HG03097 (cell line): ENCODE data around the gene SSTR3.
A peak's percentile ranks its signal among the peaks of the same experiment; 100 is the strongest.

Experiments
- ATAC-seq: cut with Tn5 transposase; IDR thresholded peaks from one replicate; pipeline ENCODE4 v1.9.1; 2021; ENCODE audit not compliant: unreplicated experiment, low FRiP score

The SSTR3 gene

DNA sequence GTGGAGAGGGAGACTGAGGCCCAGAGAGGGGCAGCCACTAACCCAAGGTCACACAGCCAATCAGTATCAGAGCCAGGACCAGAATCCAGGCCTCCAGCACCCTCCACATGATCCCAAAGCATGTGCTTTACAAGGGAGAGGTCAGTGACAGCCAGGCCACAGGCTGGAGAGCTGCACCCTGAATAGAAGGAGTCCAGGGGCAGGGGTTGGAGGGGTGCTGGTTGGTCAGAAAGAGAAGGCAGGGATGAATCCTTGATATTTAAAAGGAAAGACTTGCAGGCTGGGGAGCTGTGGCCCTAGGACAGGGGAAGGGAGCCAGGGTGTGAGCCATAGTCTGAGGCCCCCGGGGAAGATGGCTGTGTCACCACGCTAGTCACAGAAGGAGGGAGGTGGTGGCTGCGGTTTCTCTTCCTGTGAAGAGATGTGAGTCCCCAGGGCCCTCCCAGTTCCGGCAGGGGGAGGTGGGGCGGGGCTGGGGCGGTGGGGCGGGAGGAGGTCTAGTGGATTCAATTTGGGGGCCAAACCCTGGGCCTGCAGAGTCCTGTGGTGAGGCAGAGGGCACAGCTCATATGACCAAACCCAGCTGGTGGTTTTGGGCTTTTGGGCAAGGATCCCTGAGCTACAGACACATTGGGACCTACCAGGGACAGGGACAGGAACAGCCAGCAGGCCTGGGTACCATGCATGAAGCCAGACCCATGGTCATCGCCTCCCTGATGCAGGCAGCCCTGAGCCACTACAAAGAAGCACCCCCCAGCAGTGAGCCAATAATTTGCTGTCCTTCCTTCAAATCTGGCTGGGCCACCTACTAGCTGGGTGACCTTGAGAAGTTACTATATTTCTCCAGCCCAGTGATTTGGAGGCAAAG is 17.8 kb upstream of the SSTR3 start:
- peak; percentile 35 for ATAC-seq

DNA sequence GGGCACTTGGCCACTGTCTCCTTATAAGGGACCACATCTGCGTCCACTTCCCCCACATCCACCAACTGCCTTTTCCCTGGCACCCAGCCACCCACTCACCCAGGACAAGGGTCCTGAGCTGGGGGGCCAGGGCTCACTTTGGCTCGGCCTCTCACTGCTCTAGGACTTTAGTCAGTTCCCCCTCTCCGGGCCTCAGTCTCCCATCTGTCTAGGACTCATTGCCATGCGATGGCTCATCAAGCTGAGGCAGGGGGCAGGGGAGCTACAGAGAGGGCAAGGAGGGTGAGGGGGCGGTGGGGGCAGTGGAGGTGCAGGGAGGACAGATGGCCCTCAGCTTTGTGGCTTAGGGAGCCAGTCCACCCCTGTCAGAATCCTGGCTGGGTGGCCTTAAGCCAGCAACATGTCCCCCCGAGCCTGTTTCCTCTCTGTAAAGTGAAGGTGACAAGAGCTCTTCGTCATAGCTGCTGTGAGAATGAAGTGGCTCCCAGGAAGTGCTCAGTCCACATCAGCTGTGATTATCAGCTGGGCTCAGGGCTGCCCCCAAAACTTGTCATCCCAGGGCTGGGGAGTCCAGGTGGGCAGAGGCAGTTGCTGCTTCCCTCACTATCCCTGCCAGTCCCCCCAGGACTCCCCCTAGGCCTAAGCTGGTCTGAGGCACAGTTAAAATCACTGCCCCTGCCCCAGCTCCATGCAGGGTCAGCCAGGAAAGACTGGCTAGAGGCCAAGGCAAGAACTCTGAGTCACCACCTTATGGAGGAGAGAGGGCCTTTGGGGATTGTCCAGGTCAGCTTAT is 16.9 kb upstream of the SSTR3 start:
- ATAC-seq, result no peak

DNA sequence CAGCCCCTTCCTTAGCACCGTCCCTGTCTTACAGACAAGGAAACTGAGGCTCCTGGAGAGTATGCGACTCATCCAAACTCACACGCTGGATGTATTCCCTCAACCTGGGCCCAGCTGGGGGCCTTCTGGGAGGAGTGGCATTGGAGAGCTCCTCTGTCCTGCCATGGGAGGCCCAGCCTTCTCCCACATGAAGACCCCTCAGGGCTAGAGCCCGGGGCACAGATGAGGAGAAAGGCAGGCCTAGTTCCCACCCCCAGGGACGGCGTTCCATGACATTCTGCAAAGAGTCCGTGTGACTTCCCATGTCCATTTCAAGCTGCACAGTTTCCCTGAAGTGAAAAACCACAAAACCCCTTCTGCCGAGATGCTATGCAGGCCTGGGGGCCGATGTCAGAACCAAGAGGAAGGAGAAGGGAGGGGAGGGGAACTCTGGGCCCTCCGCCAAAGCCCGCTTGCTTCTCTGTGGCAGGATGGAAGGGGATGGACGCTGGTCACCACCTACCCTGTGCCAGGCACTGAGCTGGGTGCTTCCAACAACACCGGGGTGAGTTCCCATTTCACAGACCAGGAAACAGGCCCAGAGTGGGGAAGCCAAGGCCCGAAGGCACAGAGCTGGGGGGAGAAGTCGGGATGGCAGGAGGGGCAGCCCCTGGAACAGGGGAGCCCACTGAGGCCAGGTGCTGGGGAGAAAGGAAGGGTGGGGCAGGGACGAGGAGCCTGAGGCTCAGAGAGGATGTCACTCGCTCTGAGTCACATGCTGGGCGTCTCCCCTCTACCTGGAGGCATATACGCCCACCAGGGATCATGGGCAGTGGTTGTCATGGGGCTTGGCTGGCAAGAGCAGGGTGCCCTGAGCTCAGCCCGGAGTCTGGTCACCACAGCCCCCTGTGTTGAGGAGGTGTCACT is 16.1 kb upstream of the SSTR3 start:
- ATAC-seq, result no peak

DNA sequence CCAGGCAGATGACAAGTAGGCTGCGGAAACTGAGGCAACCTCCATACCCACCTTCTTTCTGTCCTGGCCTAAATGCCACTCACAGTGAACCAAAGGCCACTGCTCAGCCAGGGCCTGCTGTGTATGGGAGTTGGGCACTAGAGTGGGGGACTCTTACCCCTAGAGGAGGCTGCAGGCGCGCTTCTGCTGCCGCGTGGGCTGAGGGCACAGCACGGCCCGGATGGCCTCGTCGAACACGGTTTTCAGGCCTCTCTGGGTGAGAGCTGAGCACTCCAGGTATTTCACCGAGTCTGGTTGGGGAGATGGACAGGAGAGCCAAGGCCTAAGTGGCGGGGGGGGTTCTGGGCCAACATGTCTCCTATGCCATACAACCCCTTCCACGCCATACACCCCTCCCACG is 14.2 kb upstream of the SSTR3 start:
- no peak for ATAC-seq

DNA sequence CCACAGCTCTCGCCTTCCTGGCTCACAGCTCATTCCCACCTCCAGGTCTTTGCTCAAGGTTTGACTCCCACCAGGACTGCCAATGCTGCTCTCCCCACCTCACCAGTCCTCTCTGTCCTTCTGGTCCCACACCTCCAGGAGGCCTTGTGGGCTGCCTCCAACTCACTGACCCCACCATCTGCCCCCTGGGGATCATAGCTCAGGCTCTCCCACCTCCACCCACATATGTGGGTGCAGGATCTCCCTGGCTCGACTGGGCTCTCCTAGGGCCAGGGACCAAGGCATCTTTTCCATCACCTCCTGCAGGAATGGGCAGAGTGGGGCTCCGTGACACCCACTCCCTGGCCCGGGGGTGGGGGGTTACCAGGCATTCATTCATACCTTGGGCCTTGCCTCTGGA is 13.8 kb upstream of the SSTR3 start:
- no peak for ATAC-seq

DNA sequence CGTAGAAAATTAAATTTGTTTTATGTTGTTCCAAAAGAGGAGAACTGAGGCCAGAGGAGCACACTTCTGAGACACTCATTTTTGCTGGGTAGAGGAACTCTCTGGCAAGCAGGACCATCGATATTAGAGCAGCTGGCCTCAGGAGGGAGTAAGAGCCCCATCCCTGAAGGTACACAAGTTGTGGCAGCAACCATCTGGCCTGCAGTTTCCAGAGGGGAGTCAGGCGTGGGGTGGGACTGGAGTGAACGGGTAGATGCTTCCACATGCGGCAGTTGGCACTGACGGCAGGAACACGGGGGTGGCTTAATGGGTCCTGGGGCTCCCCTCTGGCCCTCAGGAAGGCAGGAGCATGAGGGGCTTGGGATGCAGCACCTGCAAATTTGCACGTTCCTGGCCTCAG is 13.2 kb upstream of the SSTR3 start:
- ATAC-seq, result no peak

DNA sequence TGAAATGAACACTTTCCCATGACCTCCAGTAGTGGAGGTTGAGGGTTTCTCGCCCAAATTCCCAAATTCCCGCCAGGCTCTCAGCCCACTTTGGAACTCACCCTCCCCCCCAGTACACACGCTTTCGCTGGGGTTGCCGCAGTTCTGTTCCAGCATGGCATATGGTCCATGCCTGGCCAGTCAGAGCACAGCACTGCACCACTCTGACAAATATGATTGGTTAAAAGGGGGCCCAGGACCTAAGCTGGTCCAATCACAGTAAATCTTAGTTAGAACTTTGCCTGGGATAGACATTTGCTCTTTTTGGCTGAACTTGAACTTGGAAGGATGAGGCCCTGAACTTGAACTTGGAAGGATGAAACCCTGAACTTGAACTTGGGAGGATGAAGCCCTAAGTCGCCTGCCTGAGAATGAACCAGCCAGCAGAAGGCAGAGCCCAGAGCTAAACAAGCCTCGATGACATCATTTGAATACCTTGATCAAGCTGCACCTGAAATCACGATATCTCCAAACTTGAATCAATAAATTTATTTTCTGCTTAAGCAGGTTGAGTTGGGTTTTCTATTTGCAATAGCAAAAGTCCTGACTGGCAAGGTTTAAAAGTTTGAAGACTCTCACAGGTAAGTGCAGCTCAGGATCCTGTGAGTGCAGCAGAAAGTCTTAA is 12.6 kb upstream of the SSTR3 start:
- no peak for ATAC-seq

DNA sequence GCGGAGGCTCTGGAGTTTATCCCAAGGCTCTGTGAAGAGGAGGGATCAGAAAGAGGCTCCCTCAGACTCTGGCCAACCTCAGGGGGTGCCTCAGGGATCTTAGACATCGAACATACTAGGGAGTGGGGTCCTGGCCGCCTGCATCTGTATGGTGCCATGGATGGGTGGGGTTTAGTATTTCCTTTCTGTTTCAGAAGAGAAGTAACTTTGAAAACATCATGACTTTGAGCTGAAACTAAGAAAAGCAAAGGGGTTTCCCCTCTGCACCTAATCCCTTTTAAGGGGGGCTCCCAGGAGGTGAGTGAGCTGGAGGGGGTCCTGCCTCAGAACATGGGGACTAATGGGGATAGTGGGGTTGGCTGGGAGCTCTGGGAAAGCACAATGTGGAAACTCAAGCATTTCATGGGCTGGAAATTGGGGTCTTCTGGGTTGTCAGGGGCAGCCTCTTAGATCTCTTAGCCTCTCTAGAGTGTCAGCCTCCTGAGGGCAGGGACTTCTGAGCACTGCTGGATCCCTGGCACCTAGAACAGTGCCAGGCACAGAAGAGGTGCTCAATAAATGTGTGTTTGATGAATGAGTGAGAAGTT is 11.8 kb upstream of the SSTR3 start:
- no peak for ATAC-seq

DNA sequence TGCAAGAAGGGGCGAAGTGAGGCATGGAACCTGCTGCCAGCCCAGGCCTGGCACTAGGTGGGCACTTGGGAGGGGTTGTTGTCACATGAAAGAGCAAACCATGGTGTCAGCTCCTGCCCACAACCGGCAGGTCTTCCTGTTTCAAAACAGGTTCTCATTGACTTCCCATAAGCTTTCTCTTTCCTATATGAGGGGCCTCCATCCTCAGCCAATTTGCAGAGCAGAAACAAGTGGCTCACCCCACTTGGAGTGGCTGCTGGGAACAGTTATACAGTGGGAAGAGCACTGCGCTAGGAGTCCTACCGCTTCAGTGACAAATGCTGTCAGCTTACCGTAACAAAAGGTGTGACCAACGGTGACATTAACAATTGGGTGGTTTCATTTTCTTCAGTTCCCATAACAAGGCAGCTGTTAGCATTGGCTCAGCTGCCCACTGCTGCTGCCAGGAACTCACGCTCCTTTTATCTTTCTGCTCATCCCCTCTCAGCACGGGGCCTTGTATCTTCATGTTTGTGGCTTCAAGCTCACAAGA is 10.2 kb upstream of the SSTR3 start:
- no peak for ATAC-seq

DNA sequence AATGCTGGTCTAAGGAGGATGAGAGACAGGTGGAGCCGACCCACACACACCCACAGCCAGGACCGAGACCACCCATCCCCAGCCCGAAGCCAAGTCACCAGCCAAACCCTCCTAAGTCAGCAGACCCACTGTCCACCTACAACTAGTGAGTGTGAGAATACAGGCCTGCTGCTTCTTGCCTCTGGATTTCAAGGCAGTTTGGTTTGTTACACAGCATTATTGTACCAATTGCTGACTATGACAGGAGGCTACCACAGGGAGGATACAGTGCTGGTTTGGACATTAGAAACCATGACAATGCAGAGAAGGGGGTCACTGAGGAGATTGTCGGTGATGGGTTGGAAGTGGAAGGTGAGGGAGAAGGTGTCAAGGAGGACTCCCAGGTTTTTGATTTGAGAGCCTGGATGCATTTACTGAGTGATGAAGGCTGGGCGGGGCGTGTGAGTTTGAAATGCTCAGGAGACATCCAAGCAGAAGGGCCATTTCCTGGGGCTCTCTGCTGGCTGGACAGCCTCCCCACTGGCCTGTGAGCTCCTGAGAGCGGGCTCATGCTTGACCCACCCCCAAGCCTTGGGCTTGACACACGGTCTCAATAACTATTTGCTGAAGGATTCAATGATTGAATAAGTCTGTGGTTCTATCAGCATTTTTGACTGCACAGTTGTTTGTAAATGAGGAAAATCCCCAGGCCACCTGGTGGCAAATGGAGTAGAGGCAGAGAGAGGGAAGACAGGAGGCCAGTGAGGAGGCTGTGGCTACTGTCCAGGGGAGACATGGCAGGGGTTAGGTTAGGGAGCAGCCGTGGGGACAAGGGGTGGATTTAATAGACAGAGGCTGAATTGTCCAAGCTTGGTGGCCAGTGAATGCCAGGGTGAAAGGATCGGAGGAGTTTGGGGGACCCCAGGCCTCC is 9.4 kb upstream of the SSTR3 start:
- no peak for ATAC-seq

DNA sequence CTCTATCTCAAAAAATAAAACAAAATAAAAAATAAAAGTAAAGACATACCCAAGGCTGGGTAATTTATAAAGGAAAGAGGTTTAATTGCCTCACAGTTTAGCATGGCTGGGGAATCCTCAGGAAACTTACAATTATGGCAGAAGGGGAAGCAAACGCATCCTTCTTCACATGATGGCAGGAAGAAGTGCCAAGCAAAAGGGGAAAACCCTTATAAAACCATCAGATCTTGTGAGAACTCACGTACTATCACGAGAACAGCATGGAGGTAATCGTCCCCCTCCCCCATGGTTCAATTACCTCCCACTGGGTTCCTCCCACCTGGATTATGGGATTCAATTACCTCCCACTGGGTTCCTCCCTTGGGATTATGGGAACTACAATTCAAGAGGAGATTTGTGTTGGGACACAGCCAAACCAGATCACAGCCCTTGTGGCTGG is 8.3 kb upstream of the SSTR3 start:
- ATAC-seq, result no peak

DNA sequence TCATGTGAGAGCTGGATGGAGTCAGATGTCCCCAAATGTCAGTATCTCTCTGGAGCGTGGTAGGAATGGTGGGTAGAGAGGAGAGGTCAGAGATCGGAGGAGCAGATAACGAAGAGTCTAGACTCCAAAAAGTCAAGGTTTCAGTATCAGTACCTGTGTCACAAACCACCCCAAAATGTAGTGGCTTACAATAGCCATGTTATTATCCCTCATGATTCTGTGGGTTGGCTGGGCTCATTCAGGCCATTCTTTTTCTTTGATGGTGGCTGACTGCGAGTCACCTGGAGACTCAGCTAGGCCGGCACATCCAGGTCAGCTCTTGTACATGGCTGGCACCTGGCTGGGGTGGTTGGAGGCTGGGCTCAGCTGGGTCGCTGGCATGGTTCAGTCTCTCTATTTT is 7.3 kb upstream of the SSTR3 start:
- peak; percentile 6 for ATAC-seq

DNA sequence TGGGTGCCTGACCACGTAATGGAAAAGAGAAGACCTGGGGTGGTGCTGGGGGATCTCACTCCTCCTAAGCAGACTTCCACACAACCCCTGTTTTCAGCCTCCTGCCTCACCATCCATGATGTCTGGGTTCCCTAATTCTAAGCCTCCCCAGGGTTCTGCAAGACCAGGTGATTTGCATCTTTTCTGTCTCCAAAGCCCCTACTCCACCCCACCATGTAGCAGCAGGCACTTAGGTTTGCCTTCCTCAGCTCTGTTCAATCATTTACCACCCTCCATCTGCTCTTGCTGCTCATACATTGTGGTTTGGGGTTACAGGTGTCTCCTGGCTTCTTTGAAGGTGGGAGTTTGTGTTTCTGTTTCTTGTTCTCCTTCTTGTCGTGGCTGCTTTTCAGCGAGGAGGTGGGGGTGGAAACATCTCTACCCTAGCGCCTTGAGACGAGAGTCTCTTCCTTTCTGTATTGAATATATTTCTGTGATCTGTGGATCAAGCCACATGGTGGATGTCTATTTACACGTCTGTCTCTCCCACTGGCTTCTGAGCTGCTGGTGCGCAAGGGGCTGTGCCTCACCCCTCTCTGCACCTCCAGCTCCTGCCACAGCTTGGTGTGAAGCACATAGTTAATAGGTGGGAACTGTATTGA is 6.6 kb upstream of the SSTR3 start:
- ATAC-seq, result peak; percentile 67

DNA sequence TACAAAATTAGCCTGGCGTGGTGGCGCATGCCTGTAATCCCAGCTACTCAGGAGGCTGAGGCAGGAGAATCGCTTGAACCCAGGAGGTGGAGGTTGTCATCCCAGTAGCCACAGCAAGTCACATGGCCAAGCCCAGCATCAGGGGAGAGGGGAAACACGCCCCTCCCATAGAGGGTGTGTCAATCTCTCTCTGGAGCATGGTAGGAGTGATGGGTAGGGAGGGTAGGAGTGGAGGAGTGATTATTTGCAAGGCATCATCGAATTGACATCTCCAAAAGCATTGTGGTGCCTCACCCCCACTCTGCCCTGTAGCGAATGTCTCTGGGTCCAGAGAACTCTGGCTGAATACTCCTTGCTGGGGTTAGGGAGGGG is 6.1 kb upstream of the SSTR3 start:
- ATAC-seq, result no peak

DNA sequence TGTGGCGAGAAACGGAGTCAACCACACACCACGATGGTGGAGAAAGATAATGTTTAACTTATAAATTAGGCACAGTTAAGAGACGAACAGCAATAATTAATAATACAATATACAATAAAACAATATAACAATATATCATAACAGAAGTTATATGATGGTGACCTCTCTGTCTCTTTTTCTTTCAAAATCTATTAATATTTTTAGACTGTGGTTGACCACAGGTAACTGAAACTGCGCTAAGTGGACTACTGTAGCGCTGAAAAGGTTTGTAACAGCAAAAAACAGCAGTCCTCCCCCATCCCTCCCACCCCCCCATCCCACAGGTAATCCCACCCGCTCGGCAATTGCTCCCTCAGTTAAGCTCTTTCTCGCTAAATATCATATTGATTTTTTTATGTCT is 3.6 kb upstream of the SSTR3 start:
- ATAC-seq, result no peak

DNA sequence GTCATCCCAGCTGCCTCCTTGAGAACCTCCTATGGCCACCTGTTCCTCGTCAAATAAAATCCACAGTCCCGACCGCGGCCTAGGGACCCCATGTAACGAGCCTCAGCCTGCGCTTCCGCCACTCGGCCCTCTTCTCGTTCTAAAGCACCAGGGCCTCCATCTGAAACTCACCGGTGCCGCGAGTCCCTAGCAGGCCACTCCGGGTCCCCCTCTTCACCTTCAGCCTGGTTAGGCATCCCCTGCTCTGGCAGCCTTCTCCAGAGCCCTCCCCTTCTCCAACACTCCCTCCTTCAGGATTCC is 2.4 kb upstream of the SSTR3 start:
- no peak for ATAC-seq

DNA sequence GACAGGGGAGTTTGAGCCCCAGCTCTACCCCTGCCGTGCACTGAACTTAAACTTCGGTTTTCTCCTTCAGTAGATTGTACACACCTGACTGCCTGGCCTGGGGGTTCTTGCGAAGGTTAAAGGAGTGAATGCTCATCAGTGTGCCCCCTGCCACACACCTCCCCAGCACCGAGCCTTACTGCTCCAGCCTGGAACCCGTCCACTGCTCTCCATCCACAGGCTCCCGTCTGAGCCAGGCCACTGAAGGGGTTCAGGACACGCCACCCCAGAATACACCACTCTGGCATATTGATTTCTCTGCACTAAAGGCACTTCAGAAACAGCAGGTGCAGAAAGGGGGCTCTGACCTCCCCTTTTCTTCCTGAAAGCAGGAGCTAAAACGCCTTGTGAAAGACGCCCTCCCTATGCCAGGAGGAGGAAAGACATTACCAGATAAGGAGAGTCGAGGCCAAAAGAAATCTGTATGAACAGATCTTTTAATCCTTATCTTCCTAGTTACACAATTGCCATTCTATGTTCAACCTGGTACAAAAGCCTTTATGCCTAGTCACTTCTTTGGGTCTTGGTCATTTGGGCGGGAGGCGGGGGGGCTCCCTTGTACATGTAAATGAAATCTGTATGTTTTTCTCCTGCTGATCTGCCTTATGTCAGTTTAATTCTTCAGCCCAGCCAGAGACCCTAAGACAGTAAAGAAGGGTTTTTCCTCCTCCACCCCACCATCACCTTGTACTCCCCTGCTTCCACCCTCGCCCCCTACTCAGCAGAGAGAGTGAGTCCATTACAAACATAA is 1.9 kb upstream of the SSTR3 start:
- ATAC-seq, result no peak
